GM18507 (cell line): Measurements from ENCODE around the gene SYTL2.
"Not testable (repeated sequence)": the region's sequence is repeated elsewhere in the genome, so short reads cannot be mapped to it uniquely, and the experiment has no call there.

Experiments
- DNase-seq: peaks from one replicate; pipeline ENCODE4 v3.0.0; 2011; ENCODE audit warnings: low read depth; ENCODE audit not compliant: insufficient read length; ENCODE audit errors: extremely low spot score
- FAIRE-seq: peaks from 2 replicates; lab custom pipeline; 2011; peaks lifted over from hg19 to GRCh38; lab: Jason Lieb, UNC

The SYTL2 gene

GRCh38 chr11:85799142-85799541 lies 11.8 kb downstream of the SYTL2 start:
- FAIRE-seq (no peak), DNase-seq (no peak)

- no peak for DNase-seq
- FAIRE-seq: no peak
Measured at GRCh38 chr11:85798361-85798760, 12.6 kb downstream of the SYTL2 start.

- DNase-seq: no peak
- no peak for FAIRE-seq
Measured at GRCh38 chr11:85795712-85796487, 15.0 kb downstream of the SYTL2 start.

GRCh38 chr11:85791409-85791990 lies 19.4 kb downstream of the SYTL2 start:
- DNase-seq: no peak
- FAIRE-seq: no peak

- no peak for FAIRE-seq
- DNase-seq: no peak
Measured at GRCh38 chr11:85787809-85788760, 22.9 kb downstream of the SYTL2 start.

- no peak for DNase-seq
- peak; percentile 31 for FAIRE-seq
Measured at GRCh38 chr11:85787168-85787567, 23.8 kb downstream of the SYTL2 start.

- DNase-seq: no peak
- FAIRE-seq: no peak
Measured at GRCh38 chr11:85784480-85785265, 26.3 kb downstream of the SYTL2 start.

GRCh38 chr11:85783758-85784157 lies 27.2 kb downstream of the SYTL2 start:
- DNase-seq: no peak
- no peak for FAIRE-seq

GRCh38 chr11:85780780-85781517 lies 30.0 kb downstream of the SYTL2 start:
- FAIRE-seq, DNase-seq: not testable (repeated sequence)

- DNase-seq (no peak), FAIRE-seq (no peak)
Measured at GRCh38 chr11:85779956-85780640, 30.8 kb downstream of the SYTL2 start.

GRCh38 chr11:85777603-85777972 lies 33.4 kb downstream of the SYTL2 start:
- DNase-seq, FAIRE-seq: not testable (repeated sequence)

- no peak for FAIRE-seq
- DNase-seq: no peak
Measured at GRCh38 chr11:85776951-85777602, 33.9 kb downstream of the SYTL2 start.

GRCh38 chr11:85774256-85775101 lies 36.5 kb downstream of the SYTL2 start:
- no peak for FAIRE-seq
- no peak for DNase-seq

- FAIRE-seq (no peak), DNase-seq (no peak)
Measured at GRCh38 chr11:85772695-85773094, 38.2 kb downstream of the SYTL2 start.

- FAIRE-seq: no peak
- no peak for DNase-seq
Measured at GRCh38 chr11:85771568-85771967, 39.4 kb downstream of the SYTL2 start.

GRCh38 chr11:85769771-85770170 lies 41.2 kb downstream of the SYTL2 start:
- DNase-seq: no peak
- FAIRE-seq: no peak
